Muscle layer of duodenum (tissue), 2 donors: ENCODE data around the gene ANP32D.
"Not testable (repeated sequence)": the region's sequence is repeated elsewhere in the genome, so short reads cannot be mapped to it uniquely, and the experiment has no call there.

Source experiments
- H3K27ac ChIP-seq: one replicate; pipeline ENCODE4 v1.7.0; 2013; ENCODE audit warnings: mild to moderate bottlenecking, low read length
- H3K27me3 ChIP-seq: one replicate; pipeline ENCODE4 v1.7.0; 2013; ENCODE audit warnings: low read depth, mild to moderate bottlenecking, control low read depth, low read length
- H3K36me3 ChIP-seq, 2 donors: one replicate each; pipeline ENCODE4 v1.7.0; 2013; ENCODE audit warnings: low read length in 2 of 2, control low read depth in 1 of 2, mild to moderate bottlenecking in 1 of 2; ENCODE audit not compliant: insufficient read depth in 2 of 2, control insufficient read depth in 1 of 2
- H3K4me1 ChIP-seq, 2 donors: one replicate each; pipeline ENCODE4 v1.7.0; 2013; ENCODE audit warnings: low read length in 2 of 2, mild to moderate bottlenecking in 2 of 2, control low read depth in 1 of 2, moderate library complexity in 1 of 2; ENCODE audit not compliant: insufficient read depth in 2 of 2, control insufficient read depth in 1 of 2
- H3K4me3 ChIP-seq, 2 donors: one replicate each; pipeline ENCODE4 v1.7.0; 2013; ENCODE audit warnings: low read length in 2 of 2, low read depth in 1 of 2, mild to moderate bottlenecking in 1 of 2
- H3K9me3 ChIP-seq, 2 donors: one replicate each; pipeline ENCODE4 v1.7.0; 2013; ENCODE audit warnings: low read length in 2 of 2, control low read depth in 1 of 2, mild to moderate bottlenecking in 1 of 2; ENCODE audit not compliant: control insufficient read depth in 1 of 2
- donor health status: healthy.

Gene ANP32D

DNA sequence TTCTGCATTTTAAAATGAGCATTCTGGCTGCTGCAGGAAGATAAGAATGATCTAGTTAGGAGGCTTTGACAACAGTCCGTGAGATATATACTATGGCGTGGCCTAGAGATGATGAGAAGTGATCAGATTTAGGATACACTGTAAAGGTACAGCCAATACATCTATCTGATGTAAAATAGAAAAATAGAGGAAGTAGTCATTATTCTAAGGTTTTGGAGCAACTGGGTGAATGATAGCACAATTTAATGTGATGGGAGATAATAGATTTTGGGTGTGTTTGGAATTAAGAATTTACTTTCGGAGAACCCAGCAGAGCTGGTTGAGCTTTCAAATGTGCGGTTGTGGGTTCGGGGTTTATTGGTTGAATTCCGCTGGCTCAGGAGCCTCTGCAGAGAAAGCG, at the start of gene ANP32D:
Gene ANP32D, plus strand, starts transcription at position 301 of the 400 bp plus-strand sequence. CDS start 106 bp downstream, outside the sequence.
- peaks cover 0 to 17% of the 10 kb centered on the region in 2 donors for H3K9me3 ChIP-seq

DNA sequence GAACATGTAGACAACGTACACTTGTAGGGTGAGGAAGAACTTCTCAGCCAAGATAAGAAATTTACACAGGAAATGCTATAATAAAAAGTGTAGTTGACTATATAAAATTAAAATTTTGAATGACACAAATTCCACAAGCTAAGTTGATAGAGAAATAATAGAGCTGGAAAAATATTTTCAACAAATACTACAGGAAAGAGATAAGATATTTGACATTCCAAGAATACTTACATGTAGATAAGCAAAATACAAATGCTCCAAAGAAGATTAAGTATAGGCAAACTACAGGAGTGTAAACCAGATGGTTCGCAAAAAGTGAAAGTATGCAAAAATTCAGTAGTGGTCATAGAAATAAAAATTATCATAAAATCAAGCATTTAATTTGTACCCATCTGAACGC, 49.2 kb upstream of the ANP32D start:
- H3K27ac ChIP-seq, result no peak overlapping the region
- no peaks in the 10 kb centered on the region for H3K9me3 ChIP-seq
- no peaks in the 10 kb centered on the region for H3K27me3 ChIP-seq
- H3K4me3 ChIP-seq, result no peak overlapping the region
- H3K4me1 ChIP-seq, result peaks cover 0 to 5% of the 10 kb centered on the region in 2 donors
- no peaks in the 10 kb centered on the region for H3K36me3 ChIP-seq

More for the DNA sequence above, at the start of gene ANP32D:
- Histone ChIP-seq H3K27ac (no peak within 1 kb of the TSS), H3K27me3 (no peaks in the 10 kb centered on the region), H3K36me3 (no peaks in the 10 kb centered on the region), H3K4me1 (no peaks in the 10 kb centered on the region), H3K4me3 (no peak within 1 kb of the TSS)

DNA sequence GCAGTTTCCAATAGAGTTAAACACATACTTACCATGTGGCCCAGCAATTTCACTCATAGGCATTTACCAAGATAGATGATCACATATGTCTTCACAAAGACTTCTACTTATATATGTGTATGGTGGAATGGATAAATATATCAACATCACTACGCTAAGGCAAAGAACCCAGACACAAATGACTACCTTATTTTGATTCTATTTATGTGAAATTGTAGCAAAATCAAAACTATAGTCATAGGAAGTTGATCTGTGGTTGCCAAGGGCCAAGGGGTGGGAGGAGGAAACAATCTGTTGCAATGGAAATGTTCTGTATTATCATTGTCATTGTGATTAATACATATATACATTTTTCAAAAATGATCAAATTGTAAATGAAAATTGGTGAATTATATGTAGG, 47.7 kb upstream of the ANP32D start:
- Histone ChIP-seq H3K27ac (no peak overlapping the region), H3K4me1 (peaks cover 0 to 5% of the 10 kb centered on the region in 2 donors), H3K27me3 (no peaks in the 10 kb centered on the region), H3K4me3 (no peak overlapping the region), H3K9me3 (no peaks in the 10 kb centered on the region), H3K36me3 (no peaks in the 10 kb centered on the region)

DNA sequence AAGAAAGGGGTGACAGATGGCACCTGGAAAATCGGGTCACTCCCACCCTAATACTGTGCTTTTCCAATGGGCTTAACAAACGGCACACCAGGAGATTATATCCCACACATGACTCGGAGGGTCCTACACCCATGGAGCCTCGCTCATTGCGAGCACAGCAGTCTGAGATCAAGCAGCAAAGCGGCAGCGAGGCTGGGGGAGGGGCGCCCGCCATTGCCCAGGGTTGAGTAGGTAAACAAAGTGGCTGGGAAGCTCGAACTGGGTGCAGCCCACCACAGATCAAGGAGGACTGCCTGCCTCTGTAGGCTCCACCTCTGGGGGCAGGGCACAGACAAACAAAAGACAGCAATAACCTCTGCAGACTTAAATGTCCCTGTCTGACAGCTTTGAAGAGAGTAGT, 38.3 kb upstream of the ANP32D start:
- not testable (repeated sequence) for H3K4me3 ChIP-seq, H3K4me1 ChIP-seq, H3K36me3 ChIP-seq, H3K27me3 ChIP-seq, H3K9me3 ChIP-seq, H3K27ac ChIP-seq

DNA sequence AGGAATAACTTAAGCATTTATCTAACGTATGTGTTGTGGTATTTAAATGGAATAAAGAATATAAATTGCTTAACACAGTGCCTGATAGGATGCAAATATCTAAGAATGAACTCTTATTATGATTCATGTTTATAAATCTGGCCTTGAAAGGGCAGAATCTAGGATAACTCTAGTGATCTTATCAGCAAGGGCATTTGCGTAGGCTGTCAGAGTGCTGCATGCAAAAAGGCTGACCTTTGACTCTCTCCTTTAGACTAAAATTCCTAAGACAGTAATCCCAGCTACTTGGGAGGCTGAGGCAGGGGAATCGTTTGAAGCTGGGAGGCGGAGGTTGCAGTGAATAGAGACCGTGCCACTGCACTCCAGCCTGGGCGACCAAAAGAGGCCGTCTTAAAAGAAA, 31.3 kb upstream of the ANP32D start:
- no peak overlapping the region for H3K4me3 ChIP-seq
- no peak overlapping the region for H3K27ac ChIP-seq
- no peaks in the 10 kb centered on the region for H3K36me3 ChIP-seq
- no peaks in the 10 kb centered on the region for H3K27me3 ChIP-seq
- no peaks in the 10 kb centered on the region for H3K4me1 ChIP-seq
- no peaks in the 10 kb centered on the region for H3K9me3 ChIP-seq

DNA sequence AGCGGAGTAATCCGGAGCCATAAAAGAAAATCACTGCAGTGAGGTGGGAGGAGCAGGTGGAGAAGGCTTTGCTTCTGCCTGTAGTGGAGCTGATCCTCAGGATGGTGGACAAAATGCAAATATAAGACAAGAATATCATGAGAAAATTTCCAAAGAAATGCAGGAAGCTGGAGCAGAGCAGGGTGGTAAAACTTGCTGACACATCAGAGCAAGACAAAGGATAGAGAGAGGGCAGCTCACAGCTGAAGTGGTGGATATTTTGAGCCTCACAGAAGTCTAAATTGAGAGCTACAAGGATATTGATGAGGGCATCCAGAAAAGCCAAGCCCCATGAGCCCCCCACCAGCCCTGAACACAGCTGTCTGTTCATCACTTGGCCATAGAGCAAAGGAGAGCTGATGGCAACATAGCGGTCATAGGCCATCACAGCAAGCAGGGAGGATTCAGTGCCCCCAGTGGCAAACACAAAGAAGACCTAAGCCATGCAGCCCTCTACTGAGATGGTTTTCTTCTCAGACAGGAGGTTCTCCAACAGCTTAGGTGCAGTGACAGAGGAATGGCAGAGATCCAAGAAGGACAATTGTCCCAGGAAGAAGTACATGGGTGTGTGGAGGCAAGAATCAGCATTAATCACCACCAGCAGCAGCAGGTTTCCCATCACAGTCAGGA, 30.0 kb upstream of the ANP32D start:
- no peaks in the 10 kb centered on the region for H3K27me3 ChIP-seq
- H3K9me3 ChIP-seq, result no peaks in the 10 kb centered on the region
- H3K4me3 ChIP-seq, result no peak overlapping the region

DNA sequence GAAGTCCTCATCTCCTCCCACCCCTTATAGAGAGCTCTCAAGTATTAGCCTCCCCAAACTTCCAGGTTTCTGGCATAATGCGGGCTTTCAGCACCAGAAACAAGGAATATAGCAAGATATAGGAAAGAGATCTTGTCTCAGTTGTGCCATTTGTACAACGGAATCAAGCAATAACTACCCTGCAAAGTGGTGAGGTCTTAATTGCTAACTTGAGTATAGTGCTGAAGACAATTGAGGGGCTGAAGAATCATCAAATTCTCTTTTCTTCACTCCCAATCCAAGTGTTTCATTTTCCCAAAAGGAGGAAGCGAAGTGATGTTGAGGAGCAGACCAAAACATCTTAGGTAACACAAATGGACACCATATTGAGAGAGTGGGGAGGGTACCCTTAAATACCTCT, 26.8 kb upstream of the ANP32D start:
- H3K27ac ChIP-seq, result no peak overlapping the region
- H3K27me3 ChIP-seq, result no peaks in the 10 kb centered on the region
- no peak overlapping the region for H3K4me3 ChIP-seq
- no peaks in the 10 kb centered on the region for H3K36me3 ChIP-seq
- H3K4me1 ChIP-seq, result no peaks in the 10 kb centered on the region
- H3K9me3 ChIP-seq, result no peaks in the 10 kb centered on the region

More for the DNA sequence above, 30.0 kb upstream of the ANP32D start:
- Histone ChIP-seq H3K27ac (no peak overlapping the region), H3K36me3 (no peaks in the 10 kb centered on the region), H3K4me1 (no peaks in the 10 kb centered on the region)

DNA sequence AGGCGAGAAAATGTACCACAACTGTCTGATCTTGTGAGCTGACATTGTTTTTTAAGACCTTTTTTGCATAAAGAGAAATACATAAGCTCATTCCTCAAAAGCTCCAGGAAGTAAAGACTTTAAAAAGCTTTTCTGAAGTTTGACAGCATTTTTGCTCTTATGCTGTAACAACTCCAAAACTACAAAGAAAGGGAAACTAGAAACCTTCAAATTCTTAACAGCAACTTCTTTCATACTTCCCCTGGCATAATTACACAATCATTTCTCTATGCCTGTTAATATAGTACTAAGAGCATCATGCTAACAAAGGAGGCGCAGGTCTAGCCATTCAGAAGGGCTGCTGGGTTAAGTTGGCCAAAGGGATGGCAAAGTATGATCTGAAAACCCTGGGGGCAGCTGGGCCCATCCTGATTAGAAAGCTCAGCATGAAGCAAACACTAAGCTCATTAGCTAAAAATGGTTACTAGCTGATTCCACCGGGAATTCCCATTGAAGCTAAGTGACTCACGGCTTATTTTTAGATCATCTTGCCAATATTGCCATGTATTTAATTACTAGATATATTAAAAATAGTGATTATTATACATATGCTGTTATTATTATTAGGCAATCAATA, 26.1 kb upstream of the ANP32D start:
- Histone ChIP-seq H3K36me3 (no peaks in the 10 kb centered on the region), H3K4me3 (no peak overlapping the region), H3K4me1 (no peaks in the 10 kb centered on the region), H3K9me3 (no peaks in the 10 kb centered on the region), H3K27ac (no peak overlapping the region), H3K27me3 (no peaks in the 10 kb centered on the region)

DNA sequence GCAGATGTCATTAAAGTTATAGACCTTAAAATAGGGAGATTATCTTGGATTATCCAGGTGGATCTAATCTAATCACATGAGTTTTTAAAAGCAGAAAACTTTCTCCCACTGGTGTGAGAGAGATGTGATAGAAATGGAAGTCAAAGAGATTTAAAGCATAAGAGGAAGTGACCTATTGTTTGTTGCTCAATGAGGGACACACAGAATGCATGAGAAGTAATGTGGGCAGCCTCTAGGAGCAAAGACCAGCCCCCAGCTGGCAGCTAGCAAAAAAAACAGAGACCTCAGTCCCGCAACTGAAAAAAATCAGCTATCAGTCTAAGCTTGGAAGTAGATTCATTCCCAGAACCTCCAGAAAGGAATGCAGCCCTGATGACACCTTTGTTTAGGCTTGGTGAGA, 24.6 kb upstream of the ANP32D start:
- Histone ChIP-seq H3K27ac (no peak overlapping the region), H3K4me1 (no peaks in the 10 kb centered on the region), H3K9me3 (no peaks in the 10 kb centered on the region), H3K36me3 (no peaks in the 10 kb centered on the region), H3K4me3 (no peak overlapping the region), H3K27me3 (no peaks in the 10 kb centered on the region)

DNA sequence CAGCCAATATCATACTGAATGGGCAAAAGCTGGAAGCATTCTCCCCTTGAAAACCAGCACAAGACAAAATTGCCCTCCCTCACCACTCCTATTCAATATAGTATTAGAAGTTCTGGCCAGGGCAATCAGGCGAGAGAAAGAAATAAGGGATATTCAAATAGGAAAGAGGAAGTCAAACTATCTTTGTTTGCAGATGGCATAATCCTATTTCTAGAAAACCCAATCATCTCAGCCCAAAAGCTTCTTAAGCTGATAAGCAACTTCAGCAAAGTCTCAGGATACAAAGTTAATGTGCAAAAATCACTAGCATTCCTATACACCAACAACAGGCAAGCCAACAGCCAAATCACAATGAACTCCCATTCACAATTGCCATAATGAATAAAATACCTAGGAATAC, 21.0 kb upstream of the ANP32D start:
- no peaks in the 10 kb centered on the region for H3K36me3 ChIP-seq
- H3K4me3 ChIP-seq, result no peak overlapping the region
- no peaks in the 10 kb centered on the region for H3K27me3 ChIP-seq
- H3K9me3 ChIP-seq, result no peaks in the 10 kb centered on the region
- no peaks in the 10 kb centered on the region for H3K4me1 ChIP-seq
- no peak overlapping the region for H3K27ac ChIP-seq

DNA sequence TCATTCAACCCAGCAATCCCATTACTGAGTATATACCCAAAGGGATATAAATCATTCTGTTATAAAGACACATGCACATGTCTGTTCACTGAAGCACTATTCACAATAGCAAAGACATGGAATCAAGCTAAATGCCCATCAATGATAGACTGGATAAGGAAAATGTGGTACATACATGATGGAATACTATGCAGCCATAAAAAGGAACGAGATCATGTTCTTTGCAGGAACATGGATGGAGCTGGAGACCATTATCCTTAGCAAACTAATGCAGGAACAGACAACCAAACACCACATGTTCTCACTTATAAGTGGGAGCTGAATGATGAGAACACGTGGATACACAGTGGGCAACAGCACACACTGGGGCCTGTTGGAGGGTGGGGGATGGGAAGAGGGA, 19.4 kb upstream of the ANP32D start:
- not testable (repeated sequence) for H3K4me3 ChIP-seq, H3K27ac ChIP-seq, H3K27me3 ChIP-seq, H3K36me3 ChIP-seq, H3K9me3 ChIP-seq, H3K4me1 ChIP-seq

DNA sequence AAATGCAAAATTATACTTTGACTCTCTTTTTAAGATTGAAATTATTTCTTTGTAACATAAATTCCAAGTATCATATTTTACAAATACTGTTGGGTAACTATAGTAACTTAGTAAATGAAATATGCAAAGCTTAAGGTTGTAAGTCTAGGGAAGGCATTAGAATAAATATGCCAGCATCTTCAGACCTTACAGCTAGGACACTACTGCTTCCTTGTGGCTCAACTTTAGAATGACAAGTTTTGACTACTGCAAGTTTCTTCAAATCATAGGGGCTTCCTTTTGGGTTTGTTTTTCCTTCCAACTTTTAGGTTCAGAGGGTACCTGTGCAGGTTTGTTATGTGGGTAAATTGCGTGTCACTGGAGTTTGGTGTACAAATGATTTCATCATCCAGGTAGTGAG, 17.7 kb upstream of the ANP32D start:
- Histone ChIP-seq H3K27ac (no peak overlapping the region), H3K36me3 (no peaks in the 10 kb centered on the region), H3K9me3 (no peaks in the 10 kb centered on the region), H3K4me3 (no peak overlapping the region), H3K27me3 (no peaks in the 10 kb centered on the region), H3K4me1 (no peaks in the 10 kb centered on the region)
